CD4-positive, alpha-beta T cell (primary cell): ENCODE data around the gene RALY. TPM values are rescaled to one million over a fixed set of nuclear protein-coding genes. Genes with fewer than 3 reads are reported as not detected.

ENCODE experiments used
- ATAC-seq: fragments of 200-7000 bp; cut with Tn5 transposase; one replicate; pipeline ENCODE4 v1.10.0; 2022; ENCODE audit warnings: mild to moderate bottlenecking; ENCODE audit not compliant: poor library complexity
- CTCF ChIA-PET: fragments of 350-600 bp; sonication (Branson Sonifier 250); formaldehyde crosslinking; loops from one replicate; lab custom pipeline; 2021; ENCODE audit warnings: antibody characterized with exemption, inconsistent platforms; lab: Charles Lee
- POLR2A ChIA-PET: fragments of 350-600 bp; sonication (Branson Sonifier 250); formaldehyde crosslinking; loops from one replicate; lab custom pipeline; 2021; ENCODE audit warnings: antibody characterized with exemption, inconsistent platforms; lab: Charles Lee
- DNase-seq, 14 experiments: peaks; one replicate each; pipeline ENCODE4 v3.0.0-alpha.2; 2013 to 2020; ENCODE audit warnings: mixed read lengths in 2 of 14
- H3K27ac ChIP-seq, 2 donors: one replicate each; pipeline versions ENCODE4 v1.5.1 to v1.7.0; 2013; ENCODE audit warnings: low read length in 2 of 2, low read depth in 1 of 2, mild to moderate bottlenecking in 1 of 2
- H3K27me3 ChIP-seq, 2 experiments: 1 replicate in 1 of 2; 2 replicates in 1 of 2; pipeline versions ENCODE4 v1.6.1 to v1.7.0; 2013; ENCODE audit warnings: low read length in 2 of 2, control low read depth in 1 of 2, mild to moderate bottlenecking in 1 of 2, moderate library complexity in 1 of 2; ENCODE audit not compliant: insufficient read depth in 2 of 2, control insufficient read depth in 1 of 2
- H3K36me3 ChIP-seq: one replicate; pipeline ENCODE4 v1.6.1; 2013; ENCODE audit warnings: low read length, control low read depth; ENCODE audit not compliant: insufficient read depth
- H3K4me1 ChIP-seq: one replicate; pipeline ENCODE4 v1.6.1; 2013; ENCODE audit warnings: low read length, control low read depth; ENCODE audit not compliant: insufficient read depth
- H3K4me3 ChIP-seq: one replicate; pipeline ENCODE4 v1.5.1; 2013; ENCODE audit warnings: mild to moderate bottlenecking, low read length, moderate library complexity
- H3K9me3 ChIP-seq, 2 experiments: 1 replicate in 1 of 2; 2 replicates in 1 of 2; pipeline versions ENCODE4 v1.6.1 to v1.7.0; 2013; ENCODE audit warnings: low read length in 2 of 2, mild to moderate bottlenecking in 2 of 2, control low read depth in 1 of 2, moderate library complexity in 1 of 2; ENCODE audit not compliant: control insufficient read depth in 1 of 2, insufficient read depth in 1 of 2
- H3K27ac Mint-ChIP-seq: one replicate; pipeline ENCODE4 v1.8.0; 2020; ENCODE audit warnings: mixed read lengths
- H3K27me3 Mint-ChIP-seq: one replicate; pipeline ENCODE4 v1.8.0; 2021; ENCODE audit warnings: mixed read lengths
- H3K36me3 Mint-ChIP-seq: one replicate; pipeline ENCODE4 v1.8.0; 2021; ENCODE audit warnings: low read depth, mixed read lengths
- H3K4me1 Mint-ChIP-seq: one replicate; pipeline ENCODE4 v1.8.0; 2021; ENCODE audit warnings: low read depth, mixed read lengths
- H3K4me3 Mint-ChIP-seq: one replicate; pipeline ENCODE4 v1.8.0; 2020; ENCODE audit warnings: mild to moderate bottlenecking, mixed read lengths
- H3K9me3 Mint-ChIP-seq: one replicate; pipeline ENCODE4 v1.8.0; 2020; ENCODE audit warnings: mixed read lengths
- intact Hi-C, 2 experiments: fragments of 100-400 bp; cut with DNase I in 1 of 2; cut with micrococcal nuclease in 1 of 2; formaldehyde crosslinking; loops; one replicate each; pipeline versions ENCODE4 v1.15.1 to v1.9.0; 2023 to 2025; cut with DNase I, micrococcal nuclease
- total RNA-seq, 174 experiments: library from RNA in 2 of 174; stranded (reverse) in 2 of 174; gene quantifications; one replicate each; pipeline ENCODE4 v1.2.3 and lab custom pipeline; 2021 to 2026
- TF ChIP-seq, protein P1 (sequence below): fragments of 200-600 bp; IDR thresholded peaks from one replicate; pipeline ENCODE4 v1.8.0; 2022; ENCODE audit warnings: antibody characterized with exemption, mild to moderate bottlenecking

The RALY gene
- total RNA-seq, 2 experiments from 2014 or later, result 112 TPM

DNA sequence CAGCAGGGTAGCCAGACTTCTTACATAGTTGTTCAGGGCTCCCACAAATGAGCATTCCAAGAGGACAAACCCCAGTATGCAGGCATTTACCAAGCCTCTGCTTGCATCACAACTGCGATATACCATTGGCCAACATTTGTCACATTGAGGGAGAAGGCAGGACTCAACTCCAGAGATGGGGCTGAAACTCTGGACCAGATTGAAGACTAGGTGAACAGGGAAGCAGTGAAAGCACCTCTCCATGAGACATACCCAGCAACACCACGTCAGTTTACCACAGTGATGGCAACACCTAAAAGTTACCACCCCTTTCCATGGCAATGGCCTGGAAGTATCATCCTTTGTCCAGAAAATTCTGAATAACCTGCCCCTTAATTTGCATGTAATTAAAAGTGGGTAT, 7.9 kb upstream of the RALY start:
- intact Hi-C loops, result no loop called here
- H3K27me3 ChIP-seq, result peaks cover 0 to 4% of the 10 kb centered on the region in 2 experiments
- no peak for ATAC-seq
- ChIA-PET CTCF (no interaction called here), POLR2A (no interaction called here)
- Mint-ChIP-seq H3K9me3 (no peaks in the 10 kb centered on the region), H3K27ac (no peak overlapping the region), H3K27me3 (no peaks in the 10 kb centered on the region), H3K4me3 (no peak overlapping the region), H3K4me1 (peaks cover 10% of the 10 kb centered on the region), H3K36me3 (no peaks in the 10 kb centered on the region)
- H3K27ac ChIP-seq, result no peak overlapping the region
- TF ChIP-seq, protein P1, sequence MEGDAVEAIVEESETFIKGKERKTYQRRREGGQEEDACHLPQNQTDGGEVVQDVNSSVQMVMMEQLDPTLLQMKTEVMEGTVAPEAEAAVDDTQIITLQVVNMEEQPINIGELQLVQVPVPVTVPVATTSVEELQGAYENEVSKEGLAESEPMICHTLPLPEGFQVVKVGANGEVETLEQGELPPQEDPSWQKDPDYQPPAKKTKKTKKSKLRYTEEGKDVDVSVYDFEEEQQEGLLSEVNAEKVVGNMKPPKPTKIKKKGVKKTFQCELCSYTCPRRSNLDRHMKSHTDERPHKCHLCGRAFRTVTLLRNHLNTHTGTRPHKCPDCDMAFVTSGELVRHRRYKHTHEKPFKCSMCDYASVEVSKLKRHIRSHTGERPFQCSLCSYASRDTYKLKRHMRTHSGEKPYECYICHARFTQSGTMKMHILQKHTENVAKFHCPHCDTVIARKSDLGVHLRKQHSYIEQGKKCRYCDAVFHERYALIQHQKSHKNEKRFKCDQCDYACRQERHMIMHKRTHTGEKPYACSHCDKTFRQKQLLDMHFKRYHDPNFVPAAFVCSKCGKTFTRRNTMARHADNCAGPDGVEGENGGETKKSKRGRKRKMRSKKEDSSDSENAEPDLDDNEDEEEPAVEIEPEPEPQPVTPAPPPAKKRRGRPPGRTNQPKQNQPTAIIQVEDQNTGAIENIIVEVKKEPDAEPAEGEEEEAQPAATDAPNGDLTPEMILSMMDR, result no peak
- DNase-seq, result no peak
- H3K4me3 ChIP-seq, result no peak overlapping the region
- H3K36me3 ChIP-seq, result no peaks in the 10 kb centered on the region
- H3K9me3 ChIP-seq, result no peaks in the 10 kb centered on the region
- peaks cover 2% of the 10 kb centered on the region for H3K4me1 ChIP-seq

DNA sequence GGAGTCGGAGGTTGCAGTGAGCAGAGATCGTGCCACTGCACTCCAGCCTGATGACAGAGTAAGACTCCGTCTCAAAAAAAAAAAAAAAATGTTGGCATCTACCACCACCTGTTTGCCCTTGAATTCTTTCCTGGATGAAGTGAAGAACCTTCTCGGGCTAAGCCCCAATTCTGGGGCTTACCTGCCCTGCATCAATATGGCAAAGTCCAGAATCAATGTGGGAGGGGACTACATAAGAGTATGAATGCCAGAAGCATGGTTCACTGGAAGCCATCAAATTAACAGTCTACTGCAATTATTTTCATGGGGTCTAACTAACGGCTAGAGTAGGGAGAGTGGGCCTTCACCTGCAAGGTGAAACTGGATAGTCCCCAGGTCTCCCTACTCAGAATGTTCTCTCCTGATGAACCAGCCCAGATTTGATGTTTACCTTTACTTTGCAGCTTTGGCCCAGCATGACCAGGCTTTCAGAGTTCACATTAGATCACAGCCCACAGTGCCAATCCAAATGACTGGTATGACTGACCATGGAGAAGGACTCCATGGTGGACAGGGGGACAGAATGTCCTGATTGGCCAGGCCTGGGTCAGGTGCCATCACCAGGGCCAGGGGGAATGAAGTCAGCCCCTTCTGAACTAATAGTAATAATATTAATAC, 7.0 kb upstream of the RALY start:
- intact Hi-C loops, result no loop called here
- Mint-ChIP-seq H3K27me3 (no peaks in the 10 kb centered on the region), H3K4me1 (peaks cover 13% of the 10 kb centered on the region), H3K4me3 (no peak overlapping the region), H3K36me3 (no peaks in the 10 kb centered on the region), H3K27ac (no peak overlapping the region), H3K9me3 (no peaks in the 10 kb centered on the region)
- Histone ChIP-seq H3K27me3 (no peaks in the 10 kb centered on the region), H3K4me1 (peaks cover 11% of the 10 kb centered on the region), H3K4me3 (no peak overlapping the region), H3K27ac (no peak overlapping the region), H3K9me3 (no peaks in the 10 kb centered on the region), H3K36me3 (no peaks in the 10 kb centered on the region)
- TF ChIP-seq, protein P1, result no peak
- ChIA-PET CTCF (no interaction called here), POLR2A (no interaction called here)
- DNase-seq (no peak), ATAC-seq (no peak)

DNA sequence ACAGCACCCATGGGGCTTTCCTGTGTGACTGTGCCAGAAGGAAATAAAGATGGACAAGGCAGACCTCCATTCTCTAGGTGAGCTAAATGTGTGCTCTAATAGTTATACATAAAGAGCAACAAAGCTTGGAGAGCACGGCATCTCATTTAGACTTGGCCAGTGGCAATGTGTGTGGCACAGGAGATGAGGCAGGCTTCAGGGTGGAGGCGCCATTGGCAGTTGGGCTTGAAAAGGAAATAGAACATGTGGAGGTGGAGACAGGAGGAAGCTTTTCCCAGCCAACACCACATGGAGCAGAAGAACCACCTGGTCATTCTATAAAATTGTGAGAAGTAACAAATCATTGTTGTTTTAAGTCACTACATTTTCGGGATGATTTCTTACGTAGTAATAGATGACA, 3.6 kb upstream of the RALY start:
- Histone ChIP-seq H3K4me3 (no peak overlapping the region), H3K9me3 (no peaks in the 10 kb centered on the region), H3K36me3 (no peaks in the 10 kb centered on the region), H3K4me1 (peaks cover 26% of the 10 kb centered on the region), H3K27ac (no peak overlapping the region), H3K27me3 (no peaks in the 10 kb centered on the region)
- no peaks in the 10 kb centered on the region for H3K27me3 Mint-ChIP-seq
- no peak overlapping the region for H3K27ac Mint-ChIP-seq
- H3K4me1 Mint-ChIP-seq, result peaks cover 38% of the 10 kb centered on the region
- H3K9me3 Mint-ChIP-seq, result no peaks in the 10 kb centered on the region
- intact Hi-C loops, result loop anchor here (5.0 to 10.0 kb wide), 13 partner anchors 47 to 1965 kb away; partner anchors contain the start of genes ACSS2 (in 1 of the 2), AHCY (in 1 of the 2), E2F1 (in 1 of the 2) and EIF2S2 (in 1 of the 2)
- H3K4me3 Mint-ChIP-seq, result peak overlapping the region; percentile 50
- ChIA-PET POLR2A (no interaction called here), CTCF (interaction anchor here (0.5 kb wide), 1 partner anchor 39 kb away, joined by 3 read pairs; no protein-coding TSS in a partner anchor)
- TF ChIP-seq, protein P1, result no peak
- DNase-seq, result no peak
- no peak for ATAC-seq
- H3K36me3 Mint-ChIP-seq, result peaks cover 22% of the 10 kb centered on the region
